Measurements from ENCODE around the gene TOGARAM2.

DNA sequence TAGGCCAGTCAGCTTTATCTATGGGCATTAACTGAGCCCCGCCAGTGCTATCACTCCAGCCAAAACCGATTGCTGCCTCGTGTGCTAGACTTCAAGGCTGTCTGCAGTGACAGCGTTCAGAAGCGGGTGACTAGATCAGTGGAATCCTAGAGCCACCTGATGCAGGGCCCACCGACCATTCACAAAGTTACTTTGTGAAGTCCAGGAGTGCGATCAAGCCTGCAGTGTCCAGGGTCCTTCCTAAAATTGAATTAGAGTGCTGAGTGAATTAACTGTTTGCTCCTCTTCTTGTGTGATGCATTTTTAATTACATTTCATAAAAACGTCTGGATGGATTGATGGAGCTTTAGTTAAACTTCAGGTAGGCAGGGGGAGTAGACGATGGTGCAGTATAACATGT, 79.3 kb downstream of the TOGARAM2 start:
- TF ChIP-seq RAD21 (IDR thresholded peaks at IDR 0.05; ENCODE audit: low read depth), result no peak
- no peak for TF ChIP-seq TAF1 (IDR thresholded peaks at IDR 0.05; ENCODE audit: low read depth)
